GM12878 (cell line): ENCODE measurements around the gene SYT3. TPM values are rescaled to one million over a fixed set of nuclear protein-coding genes. Genes with fewer than 3 reads are reported as not detected.

Source experiments
- ATAC-seq: fragments of 200-7000 bp; cut with Tn5 transposase; 3 replicates; pipeline ENCODE4 v1.9.1; 2020; ENCODE audit warnings: mild to moderate bottlenecking, moderate library complexity
- BruUV-seq: library from RNA; stranded (reverse); fragments of 400-500 nt; replicated peaks from 2 replicates; lab custom pipeline; 2021; lab: Mats Ljungman, UMichigan
- CTCF ChIA-PET: fragments of 300-600 bp; sonication (Branson Sonifier 250); formaldehyde crosslinking; extraction: SDS; loops from one replicate; lab custom pipeline; 2021; ENCODE audit warnings: inconsistent platforms; lab: Yijun Ruan, JAX
- POLR2A ChIA-PET: fragments of 350-600 bp; formaldehyde crosslinking; extraction: SDS; loops from one replicate; lab custom pipeline; 2021; ENCODE audit warnings: inconsistent platforms; lab: Charles Lee
- RAD21 ChIA-PET: fragments of 300-600 bp; sonication (Branson Sonifier 250); formaldehyde crosslinking; loops from one replicate; lab custom pipeline; 2023; ENCODE audit warnings: antibody characterized with exemption; ENCODE audit not compliant: unreplicated experiment; lab: Charles Lee
- SMC1A ChIA-PET: fragments of 300-600 bp; sonication (Branson Sonifier 250); formaldehyde crosslinking; loops from one replicate; lab custom pipeline; 2023; ENCODE audit not compliant: unreplicated experiment, uncharacterized antibody; lab: Charles Lee
- DNase-seq: peaks from one replicate; pipeline ENCODE4 v3.0.0-alpha.2; 2011; ENCODE audit warnings: low read depth, low spot score
- FAIRE-seq: peaks from 3 replicates; lab custom pipeline; 2011; peaks lifted over from hg19 to GRCh38; lab: Jason Lieb, UNC
- H2AFZ ChIP-seq: 2 replicates; pipeline ENCODE4 v1.6.0; 2011; ENCODE audit warnings: low read depth, low read length, control low read depth; ENCODE audit not compliant: control insufficient read depth
- H3K27ac ChIP-seq: 2 replicates; pipeline ENCODE4 v1.5.1; 2011; ENCODE audit warnings: control low read depth; ENCODE audit not compliant: control insufficient read depth, insufficient read depth
- H3K27me3 ChIP-seq, 2 experiments: replicated peaks in 1 of 2; 2 replicates each; pipeline versions ENCODE4 v1.6.0 to v1.6.1; 2011; ENCODE audit warnings: low read length in 1 of 2; ENCODE audit not compliant: control insufficient read depth in 2 of 2, insufficient read depth in 2 of 2
- H3K36me3 ChIP-seq, 2 experiments: 2 replicates each; pipeline ENCODE4 v1.5.1; 2011; ENCODE audit warnings: low read length in 1 of 2; ENCODE audit not compliant: control insufficient read depth in 2 of 2, insufficient read depth in 2 of 2
- H3K4me1 ChIP-seq: 2 replicates; pipeline ENCODE4 v1.6.1; 2011; ENCODE audit warnings: mild to moderate bottlenecking, low read length, moderate library complexity, mixed read lengths; ENCODE audit not compliant: control insufficient read depth, insufficient read depth
- H3K4me2 ChIP-seq: 2 replicates; pipeline ENCODE4 v1.6.0; 2011; ENCODE audit warnings: control low read depth; ENCODE audit not compliant: control insufficient read depth, insufficient read depth
- H3K4me3 ChIP-seq: fragments of 200-600 bp; sonication (generic); 2 replicates; pipeline ENCODE4 v1.5.1; 2016
- H3K79me2 ChIP-seq: 2 replicates; pipeline ENCODE4 v1.6.0; 2011; ENCODE audit warnings: low read length; ENCODE audit not compliant: control insufficient read depth, insufficient read depth
- H3K9ac ChIP-seq: 2 replicates; pipeline ENCODE4 v1.8.0; 2011; ENCODE audit warnings: low read length, control low read depth, mixed read lengths; ENCODE audit not compliant: control insufficient read depth, insufficient read depth
- H3K9me3 ChIP-seq: replicated peaks from 3 replicates; pipeline ENCODE4 v1.5.1; 2011; ENCODE audit warnings: mild to moderate bottlenecking, low read length; ENCODE audit not compliant: control insufficient read depth, insufficient read depth
- H4K20me1 ChIP-seq: 2 replicates; pipeline ENCODE4 v1.6.0; 2011; ENCODE audit not compliant: control insufficient read depth, insufficient read depth
- CBX3 ChIP-seq: fragments of 200-600 bp; sonication (generic); IDR thresholded peaks from 2 replicates; pipeline ENCODE4 v1.6.1; 2016; ENCODE audit warnings: low read depth, borderline replicate concordance
- CHD2 ChIP-seq: IDR thresholded peaks from 2 replicates; pipeline ENCODE4 v1.6.1; 2011; ENCODE audit warnings: low read depth, low read length, improper control_type of control experiment, borderline replicate concordance
- CREB1 ChIP-seq: IDR thresholded peaks from 2 replicates; pipeline ENCODE4 v1.6.1; 2012; ENCODE audit warnings: low read depth, mild to moderate bottlenecking, inconsistent platforms
- DPF2 ChIP-seq: fragments of 450-650 bp; IDR thresholded peaks from 2 replicates; pipeline ENCODE4 v1.6.1; 2017; ENCODE audit warnings: mild to moderate bottlenecking
- ETV6 ChIP-seq, 2 experiments: fragments of 450-650 bp in 1 of 2; IDR thresholded peaks in 1 of 2; conservative IDR thresholded peaks in 1 of 2; 2 replicates each; pipeline ENCODE4 v1.6.1; 2014; ENCODE audit warnings: antibody characterized with exemption in 1 of 2, borderline replicate concordance in 1 of 2, low read depth in 1 of 2, mild to moderate bottlenecking in 1 of 2, moderate library complexity in 1 of 2
- GABPA ChIP-seq: IDR thresholded peaks from 2 replicates; pipeline ENCODE4 v1.6.1; 2014; ENCODE audit warnings: antibody characterized with exemption, low read depth, mild to moderate bottlenecking, inconsistent platforms
- MTA3 ChIP-seq: IDR thresholded peaks from 2 replicates; pipeline ENCODE4 v1.6.1; 2012; ENCODE audit warnings: low read length, inconsistent platforms, borderline replicate concordance
- NFXL1 ChIP-seq: fragments of 450-650 bp; IDR thresholded peaks from 2 replicates; pipeline ENCODE4 v1.6.1; 2017; ENCODE audit warnings: antibody characterized with exemption, mild to moderate bottlenecking, borderline replicate concordance
- NR2C1 ChIP-seq: fragments of 450-650 bp; IDR thresholded peaks from 2 replicates; pipeline ENCODE4 v1.6.1; 2017; ENCODE audit warnings: antibody characterized with exemption, mild to moderate bottlenecking, moderate library complexity
- PAX5 ChIP-seq: IDR thresholded peaks from 2 replicates; pipeline ENCODE4 v1.6.1; 2011; ENCODE audit warnings: low read depth, low read length, borderline replicate concordance
- RBBP5 ChIP-seq: fragments of 200-600 bp; sonication (generic); conservative IDR thresholded peaks from 2 replicates; pipeline ENCODE4 v1.6.1; 2016
- RELB ChIP-seq: fragments of 450-650 bp; IDR thresholded peaks from 2 replicates; pipeline ENCODE4 v1.6.1; 2017; ENCODE audit warnings: low read depth, mild to moderate bottlenecking, moderate library complexity
- WGBS: methylation state at CpG from one replicate; pipeline ENCODE4 v1.1.6; 2016; ENCODE audit warnings: low lambda C conversion rate; ENCODE audit not compliant: insufficient replicate concordance, insufficient coverage; ENCODE audit errors: missing lambda C conversion rate; 5-methylcytosine and 5-hydroxymethylcytosine counted together
- in situ Hi-C: fragments of 300-500 bp; cut with MboI; formaldehyde crosslinking; loops from 9 replicates; pipeline ENCODE4 v1.14.3; 2018; ENCODE audit warnings: mixed read lengths
- intact Hi-C: fragments of 100-400 bp; cut with micrococcal nuclease; formaldehyde crosslinking; loops from one replicate; pipeline ENCODE4 v1.14.2; 2022; ENCODE audit not compliant: unreplicated experiment
- polyA plus RNA-seq, 11 experiments: library from polyadenylated mRNA; depleted of rRNA in 4 of 11; unstranded in 6 of 11; stranded (reverse) in 5 of 11; fragments of >200 nt; fragmentation: Nextera tagmentation in 4 of 11; fragmentation: Illumina TruSeq in 1 of 11; extraction: Ambion mirVana in 4 of 11; extraction: Trizol in 1 of 11; gene quantifications; 1 replicate in 1 of 11; 2 replicates in 10 of 11; pipeline versions ENCODE4 v1.2.1 to v1.2.3, GENCODE V29; 2011 to 2016; ENCODE audit warnings: inconsistent platforms in 2 of 11, missing spikeins in 2 of 11, low read depth in 1 of 11
- total RNA-seq, 4 experiments: library from RNA; depleted of rRNA in 3 of 4; stranded (reverse); fragments of >200 nt in 3 of 4; fragmentation: Illumina TruSeq in 1 of 4; extraction: Trizol in 1 of 4; gene quantifications; 2 replicates each; pipeline versions ENCODE4 v1.2.1 to v1.2.3, GENCODE V29; 2013 to 2021
- TF ChIP-seq, protein P1 (sequence below): IDR thresholded peaks from 2 replicates; pipeline ENCODE4 v1.6.1; 2011; ENCODE audit warnings: low read depth, mild to moderate bottlenecking, low read length, moderate library complexity, borderline replicate concordance; ENCODE audit errors: extremely low read depth
- TF ChIP-seq, protein P2 (sequence below): fragments of 450-650 bp; IDR thresholded peaks from 2 replicates; pipeline ENCODE4 v1.6.1; 2017; ENCODE audit warnings: borderline replicate concordance

SYT3 gene
- total and polyA plus RNA-seq, 10 of the 15 experiments (the other 5 are each of a cell fraction or from before 2014, with no cell fraction given): 0.05 to 0.18 TPM; not detected in 8

- TF ChIP-seq, protein P1, sequence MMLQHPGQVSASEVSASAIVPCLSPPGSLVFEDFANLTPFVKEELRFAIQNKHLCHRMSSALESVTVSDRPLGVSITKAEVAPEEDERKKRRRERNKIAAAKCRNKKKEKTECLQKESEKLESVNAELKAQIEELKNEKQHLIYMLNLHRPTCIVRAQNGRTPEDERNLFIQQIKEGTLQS: no peak
- TF ChIP-seq MTA3 (no peak), CBX3 (no peak)
- intact Hi-C loops (no loop called here), in situ Hi-C loops (no loop called here)
- ChIA-PET POLR2A (interaction anchor here (0.6 kb wide), 1 partner anchor 12 kb away, joined by 3 read pairs; no protein-coding TSS in a partner anchor), CTCF (no interaction called here), SMC1A (no interaction called here), RAD21 (no interaction called here)
- Histone ChIP-seq H2AFZ (no peak overlapping the region), H3K36me3 (no peaks in the 10 kb centered on the region), H3K4me1 (no peaks in the 10 kb centered on the region), H3K79me2 (no peaks in the 10 kb centered on the region), H3K27ac (no peak overlapping the region), H3K9me3 (no peaks in the 10 kb centered on the region), H3K9ac (no peak overlapping the region), H3K4me2 (no peak overlapping the region), H3K27me3 (no peaks in the 10 kb centered on the region; a peak in 2 of 4 replicates), H4K20me1 (no peaks in the 10 kb centered on the region), H3K4me3 (no peak overlapping the region)
- 55% methylated on average over 13 of the region's 13 CpGs for WGBS
- no peak for DNase-seq
- BruUV-seq: no TSS peak
- no peak for ATAC-seq
- no peak for FAIRE-seq
Observed at GRCh38 chr19:50580970-50581634, 58.6 kb downstream of the SYT3 start.

DNA sequence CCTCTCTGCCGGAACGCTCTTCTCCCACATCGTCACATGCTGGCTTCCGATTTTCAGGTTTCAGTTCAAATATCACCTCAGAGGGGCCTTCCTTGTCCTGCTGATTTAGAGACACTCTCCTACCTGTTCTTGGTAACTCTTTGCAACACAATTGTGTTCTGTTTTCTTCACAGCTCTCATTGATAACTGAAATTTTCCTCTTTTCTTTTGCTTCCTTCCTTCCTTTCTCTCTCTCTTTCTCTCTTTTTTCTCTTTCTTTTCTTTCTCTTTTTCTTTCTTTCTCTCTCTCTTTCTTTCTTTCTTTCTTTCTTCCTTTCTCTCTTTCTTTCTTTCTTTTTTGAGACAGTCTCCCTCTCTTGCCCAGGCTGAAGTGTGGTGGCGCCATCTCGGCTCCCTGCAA lies 59.4 kb downstream of the SYT3 start:
- in situ Hi-C loops: no loop called here
- H3K4me1 ChIP-seq: no peaks in the 10 kb centered on the region
- no peak for FAIRE-seq
- TF ChIP-seq ETV6 (conservative IDR thresholded peaks at IDR 0.05 in 1 of 2, IDR thresholded peaks at IDR 0.05 in 1 of 2; ENCODE audit: borderline replicate concordance in 1 of 2, low read depth in 1 of 2): no peak
- no peak for TF ChIP-seq CREB1
- no peak for TF ChIP-seq RELB
- TF ChIP-seq CHD2: no peak
- no peak for TF ChIP-seq NR2C1
- no peak for TF ChIP-seq PAX5
- no peak for TF ChIP-seq GABPA
- TF ChIP-seq, protein P2, sequence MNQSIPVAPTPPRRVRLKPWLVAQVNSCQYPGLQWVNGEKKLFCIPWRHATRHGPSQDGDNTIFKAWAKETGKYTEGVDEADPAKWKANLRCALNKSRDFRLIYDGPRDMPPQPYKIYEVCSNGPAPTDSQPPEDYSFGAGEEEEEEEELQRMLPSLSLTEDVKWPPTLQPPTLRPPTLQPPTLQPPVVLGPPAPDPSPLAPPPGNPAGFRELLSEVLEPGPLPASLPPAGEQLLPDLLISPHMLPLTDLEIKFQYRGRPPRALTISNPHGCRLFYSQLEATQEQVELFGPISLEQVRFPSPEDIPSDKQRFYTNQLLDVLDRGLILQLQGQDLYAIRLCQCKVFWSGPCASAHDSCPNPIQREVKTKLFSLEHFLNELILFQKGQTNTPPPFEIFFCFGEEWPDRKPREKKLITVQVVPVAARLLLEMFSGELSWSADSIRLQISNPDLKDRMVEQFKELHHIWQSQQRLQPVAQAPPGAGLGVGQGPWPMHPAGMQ: no peak
- no peak for TF ChIP-seq NFXL1
- TF ChIP-seq RBBP5: no peak
- TF ChIP-seq DPF2: no peak

More for the DNA sequence above, 59.4 kb downstream of the SYT3 start:
- ChIA-PET POLR2A (no interaction called here), SMC1A (no interaction called here), CTCF (interaction anchor here (0.7 kb wide), 1 partner anchor 665 kb away, joined by 3 read pairs; no protein-coding TSS in a partner anchor), RAD21 (no interaction called here)
- BruUV-seq: no TSS peak
- intact Hi-C loops: no loop called here
- no peaks in the 10 kb centered on the region for H3K79me2 ChIP-seq
- ATAC-seq (no peak), DNase-seq (no peak)
- H4K20me1 ChIP-seq: no peaks in the 10 kb centered on the region
- H3K4me2 ChIP-seq: no peak overlapping the region
- no peaks in the 10 kb centered on the region for H3K36me3 ChIP-seq
- no peak overlapping the region for H3K4me3 ChIP-seq
- WGBS: 62% methylated on average over 6 of the region's 6 CpGs
- no peaks in the 10 kb centered on the region for H3K9me3 ChIP-seq
- no peak overlapping the region for H3K27ac ChIP-seq
- H3K9ac ChIP-seq: no peak overlapping the region
- no peaks in the 10 kb centered on the region; a peak in 1 of 4 replicates for H3K27me3 ChIP-seq
- H2AFZ ChIP-seq: no peak overlapping the region
